Measurements from ENCODE around the gene KCTD17.

Gene KCTD17

DNA sequence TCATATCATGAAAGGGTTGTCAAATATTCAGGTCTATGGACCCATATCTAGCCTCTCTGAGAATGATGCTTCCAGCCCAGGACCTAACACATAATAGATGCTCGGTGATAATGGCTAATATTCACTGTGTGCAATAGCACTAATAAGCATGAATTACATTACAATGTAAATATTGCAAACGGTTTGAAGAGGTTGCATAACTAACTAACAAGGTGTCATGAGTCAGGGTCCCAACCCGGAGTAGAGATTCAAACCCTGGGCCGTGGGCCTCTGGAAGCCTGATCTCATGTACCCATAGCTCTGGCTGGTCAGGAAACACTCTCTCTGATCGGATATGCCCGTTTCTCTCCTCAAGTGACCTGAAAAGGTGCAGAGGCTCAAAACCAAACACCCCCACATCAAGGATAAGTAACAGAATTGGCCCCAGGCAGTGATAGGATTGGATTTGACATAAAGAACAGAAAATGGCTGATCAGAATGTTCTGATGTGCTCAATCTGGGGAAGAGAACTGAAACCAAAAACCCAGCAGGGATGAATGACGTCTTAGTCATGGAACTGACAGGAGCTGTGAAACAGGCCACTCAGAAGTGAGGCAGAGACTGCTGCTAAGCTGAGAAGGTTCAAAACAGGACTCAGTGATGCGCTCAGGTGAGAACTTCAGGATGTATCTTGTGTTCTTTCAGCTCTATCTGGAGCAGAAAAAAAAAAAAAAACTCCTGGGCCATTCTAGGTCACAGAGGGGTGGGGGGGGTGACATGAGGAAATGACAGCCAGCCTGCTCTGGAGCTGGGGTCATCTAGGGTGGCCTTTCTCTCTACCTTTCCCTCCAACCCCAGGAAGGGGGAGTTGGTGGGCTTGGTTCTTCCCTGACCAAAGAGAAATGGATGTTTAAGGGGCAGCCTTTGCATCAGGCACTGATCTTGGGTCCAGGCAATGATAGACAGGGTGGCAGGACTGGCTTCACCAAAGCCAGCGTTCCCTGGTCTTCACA lies 6.6 kb upstream of the KCTD17 start:
- ChIA-PET CTCF (interaction anchor here (0.6 to 1.5 kb wide), 5 partner anchors 15 to 216 kb away, joined by 3 to 6 read pairs (median 3); no protein-coding TSS in a partner anchor), POLR2A (interaction anchor here (1.1 kb wide), 1 partner anchor 155 kb away, joined by 3 read pairs; no protein-coding TSS in a partner anchor)
- TF ChIP-seq HDGF (IDR thresholded peaks at IDR 0.05; ENCODE audit: borderline replicate concordance) (no peak), CTBP1 (IDR thresholded peaks at IDR 0.05; ENCODE audit: borderline replicate concordance) (no peak), FOXM1 (IDR thresholded peaks at IDR 0.05; ENCODE audit: borderline replicate concordance) (no peak), NFRKB (IDR thresholded peaks at IDR 0.05) (no peak), ZNF384 (IDR thresholded peaks at IDR 0.05) (no peak), LEF1 (IDR thresholded peaks at IDR 0.05; ENCODE audit: borderline replicate concordance) (no peak), SP1 (IDR thresholded peaks at IDR 0.05) (no peak), FOXK2 (IDR thresholded peaks at IDR 0.05) (no peak), L3MBTL2 (conservative IDR thresholded peaks at IDR 0.05) (no peak), ARNT (IDR thresholded peaks at IDR 0.05) (no peak), TARDBP (IDR thresholded peaks at IDR 0.05) (no peak), FOXA1 (IDR thresholded peaks at IDR 0.05) (no peak), SUZ12 (IDR thresholded peaks at IDR 0.05) (no peak), ELF4 (IDR thresholded peaks at IDR 0.05) (no peak)
- TF ChIP-seq, protein P1, sequence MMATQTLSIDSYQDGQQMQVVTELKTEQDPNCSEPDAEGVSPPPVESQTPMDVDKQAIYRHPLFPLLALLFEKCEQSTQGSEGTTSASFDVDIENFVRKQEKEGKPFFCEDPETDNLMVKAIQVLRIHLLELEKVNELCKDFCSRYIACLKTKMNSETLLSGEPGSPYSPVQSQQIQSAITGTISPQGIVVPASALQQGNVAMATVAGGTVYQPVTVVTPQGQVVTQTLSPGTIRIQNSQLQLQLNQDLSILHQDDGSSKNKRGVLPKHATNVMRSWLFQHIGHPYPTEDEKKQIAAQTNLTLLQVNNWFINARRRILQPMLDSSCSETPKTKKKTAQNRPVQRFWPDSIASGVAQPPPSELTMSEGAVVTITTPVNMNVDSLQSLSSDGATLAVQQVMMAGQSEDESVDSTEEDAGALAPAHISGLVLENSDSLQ (IDR thresholded peaks at IDR 0.05) = no peak
- no peak for DNase-seq (ENCODE audit: extremely low spot score)

GRCh38 chr22:37045958-37046357 lies 5.6 kb upstream of the KCTD17 start:
- ChIA-PET POLR2A (interaction anchor here (0.5 to 1.1 kb wide), 3 partner anchors 25 to 183 kb away, joined by 3 to 4 read pairs (median 3); no protein-coding TSS in a partner anchor), CTCF (interaction anchor here (0.6 to 1.3 kb wide), 8 partner anchors 9 to 974 kb away, joined by 3 to 9 read pairs (median 4); no protein-coding TSS in a partner anchor)
- TF ChIP-seq ELF4 (IDR thresholded peaks at IDR 0.05) = no peak
- TF ChIP-seq FOXK2 (IDR thresholded peaks at IDR 0.05) = no peak
- TF ChIP-seq SP1 (IDR thresholded peaks at IDR 0.05) = no peak
- TF ChIP-seq TARDBP (IDR thresholded peaks at IDR 0.05) = no peak
- TF ChIP-seq HDGF (IDR thresholded peaks at IDR 0.05; ENCODE audit: borderline replicate concordance) = no peak
- no peak for TF ChIP-seq BHLHE40 (IDR thresholded peaks at IDR 0.05; ENCODE audit: borderline replicate concordance)
- TF ChIP-seq, protein P1 (IDR thresholded peaks at IDR 0.05) = no peak
- no peak for TF ChIP-seq CTBP1 (IDR thresholded peaks at IDR 0.05; ENCODE audit: borderline replicate concordance)
- TF ChIP-seq NFRKB (IDR thresholded peaks at IDR 0.05) = no peak
- TF ChIP-seq SUZ12 (IDR thresholded peaks at IDR 0.05) = no peak
- TF ChIP-seq ZNF384 (IDR thresholded peaks at IDR 0.05) = no peak
- TF ChIP-seq LEF1 (IDR thresholded peaks at IDR 0.05; ENCODE audit: borderline replicate concordance) = no peak
- TF ChIP-seq FOXA1 (IDR thresholded peaks at IDR 0.05) = no peak
- TF ChIP-seq L3MBTL2 (conservative IDR thresholded peaks at IDR 0.05) = no peak
- TF ChIP-seq ARNT (IDR thresholded peaks at IDR 0.05) = no peak
- TF ChIP-seq FOXM1 (IDR thresholded peaks at IDR 0.05; ENCODE audit: borderline replicate concordance) = no peak
- DNase-seq (ENCODE audit: extremely low spot score) = peak; percentile 73

- DNase-seq (ENCODE audit: extremely low spot score) = no peak
- CTCF ChIA-PET = interaction anchor here (0.6 to 1.3 kb wide), 8 partner anchors 8 to 975 kb away, joined by 3 to 9 read pairs (median 4); no protein-coding TSS in a partner anchor
- TF ChIP-seq SUZ12 (IDR thresholded peaks at IDR 0.05) (no peak), CTBP1 (IDR thresholded peaks at IDR 0.05; ENCODE audit: borderline replicate concordance) (no peak), BHLHE40 (IDR thresholded peaks at IDR 0.05; ENCODE audit: borderline replicate concordance) (no peak), LEF1 (IDR thresholded peaks at IDR 0.05; ENCODE audit: borderline replicate concordance) (no peak), ARNT (IDR thresholded peaks at IDR 0.05) (no peak), FOXM1 (IDR thresholded peaks at IDR 0.05; ENCODE audit: borderline replicate concordance) (no peak), HDGF (IDR thresholded peaks at IDR 0.05; ENCODE audit: borderline replicate concordance) (no peak), ELF4 (IDR thresholded peaks at IDR 0.05) (no peak), SP1 (IDR thresholded peaks at IDR 0.05) (no peak), FOXA1 (IDR thresholded peaks at IDR 0.05) (no peak), TARDBP (IDR thresholded peaks at IDR 0.05) (no peak)
- TF ChIP-seq, protein P1 (IDR thresholded peaks at IDR 0.05) = no peak
- POLR2A ChIA-PET = interaction anchor here (0.5 to 0.7 kb wide), 2 partner anchors 26 to 182 kb away, joined by 3 to 4 read pairs; no protein-coding TSS in a partner anchor
These were observed 5.0 kb upstream of the KCTD17 start for GRCh38 chr22:37046589-37046988.

DNA sequence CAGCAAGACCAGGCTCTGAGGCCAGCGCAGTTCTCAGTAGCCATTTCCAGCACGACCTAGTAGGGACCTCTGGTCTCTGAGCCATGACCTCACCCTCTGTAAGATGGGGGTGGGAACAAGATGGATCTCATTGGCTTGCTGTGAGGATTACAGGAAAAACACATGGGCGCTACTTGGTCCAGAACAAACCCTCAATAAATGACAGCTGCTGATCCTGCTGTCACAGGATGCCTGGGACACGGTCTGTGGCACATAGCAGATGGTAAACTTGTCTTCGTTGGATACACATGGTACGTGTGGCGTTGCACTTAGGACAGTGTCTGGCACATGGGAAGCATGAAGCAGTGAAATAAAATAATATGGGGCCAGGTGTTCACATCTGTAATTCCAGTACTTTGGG lies 4.5 kb upstream of the KCTD17 start:
- CTCF ChIA-PET = interaction anchor here (1.1 to 1.3 kb wide), 2 partner anchors 13 to 188 kb away, joined by 3 read pairs; no protein-coding TSS in a partner anchor
- no peak for TF ChIP-seq ZNF384 (IDR thresholded peaks at IDR 0.05)
- TF ChIP-seq FOXM1 (IDR thresholded peaks at IDR 0.05; ENCODE audit: borderline replicate concordance) = no peak
- TF ChIP-seq TARDBP (IDR thresholded peaks at IDR 0.05) = no peak
- no peak for TF ChIP-seq FOXK2 (IDR thresholded peaks at IDR 0.05)
- TF ChIP-seq SP1 (IDR thresholded peaks at IDR 0.05) = no peak
- no peak for TF ChIP-seq ELF4 (IDR thresholded peaks at IDR 0.05)
- TF ChIP-seq, protein P1 (IDR thresholded peaks at IDR 0.05) = no peak
- TF ChIP-seq HDGF (IDR thresholded peaks at IDR 0.05; ENCODE audit: borderline replicate concordance) = no peak
- no peak for TF ChIP-seq L3MBTL2 (conservative IDR thresholded peaks at IDR 0.05)
- no peak for TF ChIP-seq LEF1 (IDR thresholded peaks at IDR 0.05; ENCODE audit: borderline replicate concordance)
- no peak for TF ChIP-seq ARNT (IDR thresholded peaks at IDR 0.05)
- TF ChIP-seq NFRKB (IDR thresholded peaks at IDR 0.05) = no peak
- no peak for TF ChIP-seq FOXA1 (IDR thresholded peaks at IDR 0.05)
- TF ChIP-seq SUZ12 (IDR thresholded peaks at IDR 0.05) = no peak
- POLR2A ChIA-PET = no interaction called here
- no peak for DNase-seq (ENCODE audit: extremely low spot score)

Data from HEK293T (cell line).